ENCODE measurements around the gene ZNF626. TPM values are rescaled to one million over a fixed set of nuclear protein-coding genes. Genes with fewer than 3 reads are reported as not detected.

The ZNF626 gene
- not detected in 5 replicates for total RNA-seq (2022; extraction: Qiagen RNA extraction)

DNA sequence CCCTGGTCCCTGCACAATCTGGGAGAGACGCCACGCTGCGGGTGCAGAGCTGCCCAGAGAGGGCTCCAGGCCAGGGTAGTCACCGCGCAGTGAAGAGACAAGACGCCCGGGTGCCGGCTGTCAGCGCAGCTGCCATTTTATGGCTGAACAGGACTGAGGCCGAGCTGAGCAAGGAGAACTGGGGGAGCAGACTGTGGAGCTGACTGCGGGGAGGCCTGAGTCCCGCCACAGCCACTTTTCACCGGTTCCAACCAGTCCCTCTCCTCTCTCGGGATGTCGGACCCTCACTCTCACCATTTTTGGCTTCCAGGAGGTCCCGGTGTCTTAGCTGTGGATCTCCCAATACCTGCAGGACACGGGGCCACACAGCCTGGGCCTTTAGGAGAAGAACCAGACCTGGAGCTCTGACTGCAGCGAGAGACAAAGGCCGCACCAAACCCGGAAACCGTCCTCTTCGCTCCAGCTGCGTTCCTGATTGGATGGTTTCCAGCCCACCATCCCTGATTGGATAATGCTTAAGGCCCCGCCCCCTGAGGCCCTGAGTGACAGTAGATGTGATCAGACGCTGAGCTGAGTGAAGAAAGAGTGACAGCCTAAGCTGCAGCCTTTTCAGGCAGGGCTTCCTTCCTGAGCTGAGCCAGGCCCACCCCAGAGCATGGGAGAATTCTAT lies at the start of gene ZNF626:
ZNF626 (minus strand) TSS at position 422 of the 670 bp plus-strand sequence; CDS start at position 297, 125 bp downstream.

Other genes starting within 250 kb of the ZNF626 start
- 0.08 to 0.12 TPM in 2 of 5 replicates, not detected in the others for gene ZNF737, start 95.8 kb downstream of the ZNF626 start, total RNA-seq (2022; extraction: Qiagen RNA extraction)
- gene ZNF66, start 114.7 kb upstream of the ZNF626 start, total RNA-seq (2022; extraction: Qiagen RNA extraction): not detected in 5 replicates